HG02870 (cell line): ENCODE results near the gene IFIT5.
A peak's percentile ranks its signal among the peaks of the same experiment; 100 is the strongest.
"Not testable (repeated sequence)": the region's sequence is repeated elsewhere in the genome, so short reads cannot be mapped to it uniquely, and the experiment has no call there.

Experiments
- ATAC-seq: cut with Tn5 transposase; IDR thresholded peaks from one replicate; pipeline ENCODE4 v1.9.1; 2021; ENCODE audit warnings: mild to moderate bottlenecking, moderate library complexity; ENCODE audit not compliant: unreplicated experiment

The IFIT5 gene

GRCh38 chr10:89391907-89392756 is 22.2 kb upstream of the IFIT5 start, which contains the start of gene IFIT1:
Gene IFIT1 (plus strand): TSS chr10:89392623. CDS start chr10:89392713, 90 bp downstream.
- ATAC-seq, result peak; percentile 79

- ATAC-seq, result no peak
These were observed 21.4 kb upstream of the IFIT5 start for GRCh38 chr10:89392974-89393373.

GRCh38 chr10:89393898-89394297 is 20.5 kb upstream of the IFIT5 start:
- ATAC-seq, result no peak

DNA sequence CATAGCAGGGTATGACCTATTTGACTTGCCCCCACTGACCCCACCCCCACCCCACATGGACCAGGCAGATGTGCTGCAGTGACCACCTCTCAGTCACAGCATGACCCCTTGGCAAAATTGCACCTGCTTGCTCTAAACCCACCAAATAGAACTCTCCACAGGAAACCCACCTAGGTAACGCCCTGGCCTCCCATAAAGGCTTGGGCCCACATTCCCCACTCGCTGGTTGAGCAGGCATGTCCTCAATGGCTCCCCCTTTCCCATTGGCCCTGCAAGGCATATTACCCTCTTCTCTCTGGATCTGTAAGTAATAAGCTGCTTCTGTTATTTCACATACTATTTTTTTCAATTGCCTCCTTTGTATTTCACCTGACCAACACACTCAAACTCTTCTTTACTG is 19.2 kb upstream of the IFIT5 start:
- no peak for ATAC-seq

- ATAC-seq, result no peak
These were observed 16.2 kb upstream of the IFIT5 start for GRCh38 chr10:89398003-89398749.

DNA sequence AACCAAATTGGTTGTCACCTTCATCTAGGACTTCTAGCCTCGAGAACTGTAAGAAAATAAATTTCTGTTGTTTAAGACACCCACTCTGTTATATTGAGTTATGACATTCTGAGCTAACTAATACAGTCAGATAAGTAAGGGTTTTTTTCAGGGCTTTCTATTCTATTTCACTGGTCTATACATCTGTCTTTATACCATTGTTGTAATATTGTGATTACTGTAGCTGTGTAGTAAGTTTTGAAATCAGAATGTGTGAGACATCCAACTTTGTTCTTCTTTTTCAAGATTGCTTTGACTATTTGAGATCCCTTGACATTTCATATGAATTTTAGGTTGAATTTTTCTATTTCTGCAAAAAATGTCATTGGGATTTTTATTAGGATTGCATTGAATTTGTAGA is 14.4 kb upstream of the IFIT5 start:
- no peak for ATAC-seq

DNA sequence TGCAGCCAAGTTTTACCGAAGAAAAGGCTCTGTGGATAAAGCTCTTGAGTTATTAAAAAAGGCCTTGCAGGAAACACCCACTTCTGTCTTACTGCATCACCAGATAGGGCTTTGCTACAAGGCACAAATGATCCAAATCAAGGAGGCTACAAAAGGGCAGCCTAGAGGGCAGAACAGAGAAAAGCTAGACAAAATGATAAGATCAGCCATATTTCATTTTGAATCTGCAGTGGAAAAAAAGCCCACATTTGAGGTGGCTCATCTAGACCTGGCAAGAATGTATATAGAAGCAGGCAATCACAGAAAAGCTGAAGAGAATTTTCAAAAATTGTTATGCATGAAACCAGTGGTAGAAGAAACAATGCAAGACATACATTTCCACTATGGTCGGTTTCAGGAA is 11.3 kb upstream of the IFIT5 start:
- no peak for ATAC-seq

DNA sequence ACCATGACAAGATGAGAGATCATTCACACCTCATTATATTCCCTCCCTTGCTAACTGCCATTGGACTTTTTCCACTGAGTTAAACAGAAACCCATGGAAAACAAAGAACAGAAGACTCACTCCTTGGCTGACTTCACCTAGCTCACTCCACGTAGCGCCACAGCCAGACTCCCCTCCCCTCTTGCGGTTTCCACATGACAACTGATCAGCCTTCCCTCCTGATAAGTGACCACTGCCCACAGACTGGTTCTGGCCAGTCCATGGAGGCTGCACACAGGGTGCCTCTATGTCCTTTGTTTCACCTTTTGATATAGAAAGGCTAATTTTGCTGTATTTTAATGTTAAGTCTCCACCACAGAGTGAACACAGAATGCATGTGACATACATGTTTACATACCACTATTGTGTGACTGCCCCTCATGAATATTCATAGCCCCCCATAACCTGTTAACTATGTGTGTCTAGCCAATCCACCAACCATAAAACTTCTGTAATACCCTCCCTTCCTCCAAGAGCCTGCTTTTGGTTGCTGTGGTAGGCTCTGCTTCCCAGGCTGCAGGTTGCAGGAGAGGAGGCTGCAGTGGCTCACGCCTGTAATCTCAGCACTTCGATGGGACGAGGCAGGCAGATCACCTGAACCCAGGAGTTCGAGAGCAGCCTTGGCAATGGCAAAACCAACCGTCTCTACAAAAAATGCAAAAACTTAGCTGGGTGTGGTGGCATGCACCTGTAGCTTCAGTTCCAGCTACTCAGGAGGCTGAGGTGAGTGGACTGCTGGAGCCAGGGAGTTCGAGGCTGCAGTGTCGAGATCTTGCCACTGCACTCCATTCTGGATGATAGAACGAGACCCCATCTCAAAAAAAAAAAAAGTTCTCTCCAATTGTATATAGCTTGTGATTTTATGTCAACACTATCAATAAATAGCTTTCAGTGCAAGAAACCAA is 10.0 kb upstream of the IFIT5 start:
- no peak for ATAC-seq

DNA sequence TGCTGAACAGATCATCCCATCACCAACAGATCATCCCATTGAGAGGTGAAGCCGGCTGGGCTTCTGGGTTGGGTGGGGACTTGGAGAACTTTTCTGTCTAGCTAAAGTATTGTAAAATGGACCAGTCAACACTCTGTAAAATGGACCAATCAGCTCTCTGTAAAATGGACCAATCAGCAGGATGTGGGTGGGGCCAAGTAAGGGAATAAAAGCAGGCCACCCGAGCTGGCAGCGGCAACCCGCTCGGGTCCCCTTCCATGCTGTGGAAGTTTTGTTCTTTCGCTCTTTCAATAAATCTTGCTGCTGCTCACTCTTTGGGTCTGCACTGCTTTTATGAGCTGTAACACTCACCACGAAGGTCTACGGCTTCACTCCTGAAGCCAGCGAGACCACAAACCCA is 8.2 kb upstream of the IFIT5 start:
- ATAC-seq, result not testable (repeated sequence)

DNA sequence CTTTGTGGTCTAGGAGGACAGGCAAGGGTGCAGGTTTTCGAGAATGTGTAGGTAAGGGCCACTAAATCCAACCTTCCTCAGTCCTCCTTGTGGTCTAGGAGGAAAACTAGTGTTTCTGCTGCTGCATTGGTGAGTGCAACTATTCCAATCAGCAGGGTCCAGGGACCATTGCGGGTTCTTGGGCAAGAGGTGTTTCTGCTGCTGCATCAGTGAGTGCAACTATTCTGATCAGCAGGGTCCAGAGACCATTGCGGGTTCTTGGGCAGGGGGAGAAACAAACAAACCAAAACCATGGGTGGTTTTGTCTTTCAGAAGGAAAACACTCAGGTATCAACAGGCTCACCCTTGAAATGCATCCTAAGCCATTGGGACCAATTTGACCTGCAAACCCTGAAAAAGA is 6.6 kb upstream of the IFIT5 start:
- ATAC-seq, result not testable (repeated sequence)

DNA sequence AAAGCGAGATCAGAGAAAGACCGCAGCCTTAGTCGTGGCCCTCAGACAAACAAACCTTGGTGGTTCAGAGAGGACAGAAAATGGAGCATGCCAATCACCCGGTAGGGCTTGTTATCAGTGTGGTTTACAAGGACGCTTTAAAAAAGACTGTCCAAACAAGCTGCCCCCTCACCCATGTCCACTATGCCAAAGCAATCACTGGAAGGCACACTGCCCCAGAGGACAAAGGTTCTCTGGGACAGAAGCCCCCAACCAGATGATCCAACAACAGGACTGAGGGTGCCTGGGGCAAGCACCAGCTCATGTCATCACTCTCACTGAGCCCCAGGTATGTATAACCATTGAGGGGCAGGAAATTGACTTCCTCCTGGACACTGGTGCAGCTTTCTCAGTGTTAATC is 5.1 kb upstream of the IFIT5 start:
- not testable (repeated sequence) for ATAC-seq

GRCh38 chr10:89410551-89410950 is 3.8 kb upstream of the IFIT5 start:
- ATAC-seq, result not testable (repeated sequence)

- ATAC-seq, result not testable (repeated sequence)
These were observed 3.2 kb upstream of the IFIT5 start for GRCh38 chr10:89411135-89411534.

- ATAC-seq, result not testable (repeated sequence)
These were observed 2.1 kb upstream of the IFIT5 start for GRCh38 chr10:89412276-89412675.

- no peak for ATAC-seq
These were observed 913 bp upstream of the IFIT5 start for GRCh38 chr10:89413398-89413912.

DNA sequence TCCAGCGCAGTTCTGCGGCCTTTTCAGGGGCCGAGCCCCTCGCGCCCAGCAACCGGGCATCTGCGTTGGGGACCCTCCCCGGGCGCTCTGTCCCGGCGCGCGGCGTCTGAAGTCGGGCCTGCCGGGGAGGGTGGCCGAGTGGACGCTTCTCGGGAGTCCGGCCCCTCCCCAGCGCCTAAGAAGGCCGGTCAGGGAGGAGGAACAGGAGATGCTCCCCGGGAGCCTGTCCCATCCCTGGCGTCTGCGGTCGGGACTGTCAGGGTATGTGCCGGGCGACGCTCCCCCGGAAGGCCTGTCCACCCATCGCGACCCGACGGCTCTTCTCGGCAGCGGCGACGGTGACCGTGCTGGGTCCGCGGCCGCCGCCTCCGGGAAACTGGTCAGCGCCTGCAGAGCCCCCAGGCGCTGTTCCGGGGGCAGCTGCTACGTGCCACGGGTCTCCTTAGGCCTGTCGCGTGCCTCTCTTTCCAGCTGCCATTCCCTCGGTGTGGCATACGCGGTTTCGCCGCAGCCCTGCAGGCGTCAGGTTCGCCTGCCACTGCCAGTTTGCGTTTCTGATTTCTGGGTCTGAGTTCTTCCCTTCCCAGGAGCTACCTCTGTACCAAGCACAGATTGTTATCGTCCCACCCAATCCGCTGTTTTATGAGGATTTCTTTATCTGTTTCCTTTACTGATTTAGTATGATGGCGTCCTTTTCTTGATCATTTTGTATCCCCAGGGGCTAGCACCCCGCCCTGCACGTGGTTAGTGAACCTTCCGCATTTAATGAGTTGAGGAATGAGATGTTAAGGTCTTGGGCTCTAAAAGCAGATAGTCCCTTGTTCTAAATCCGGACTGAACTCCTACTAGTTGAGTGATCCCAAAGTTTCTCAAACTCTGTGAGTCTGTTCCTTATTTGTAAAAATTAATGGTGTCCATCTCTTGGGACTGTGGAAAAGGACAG is 782 bp downstream of the IFIT5 start:
- ATAC-seq, result peak; percentile 35

- no peak for ATAC-seq
These were observed 2.1 kb downstream of the IFIT5 start for GRCh38 chr10:89416465-89416864.

DNA sequence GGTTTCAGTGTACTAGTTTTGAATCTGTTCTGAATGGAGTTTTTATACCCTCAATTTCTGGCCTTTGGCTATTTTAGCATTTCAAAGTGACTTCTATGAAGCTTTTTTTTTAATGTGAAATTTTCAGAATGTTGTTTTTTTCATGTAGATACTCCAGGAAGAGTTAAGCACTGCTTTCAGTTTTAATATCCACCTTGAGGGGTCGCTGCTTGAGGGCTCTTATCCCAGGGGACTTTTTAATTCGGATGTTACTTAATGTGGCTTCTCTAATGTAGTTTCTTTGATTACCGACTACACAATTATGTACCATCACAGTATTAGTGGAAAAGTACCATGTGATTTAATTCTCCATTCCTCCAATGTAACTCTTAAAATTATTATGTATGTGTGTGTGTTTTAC is 5.2 kb downstream of the IFIT5 start:
- no peak for ATAC-seq

- ATAC-seq, result no peak
These were observed 6.7 kb downstream of the IFIT5 start for GRCh38 chr10:89421018-89421476.
